GM12801 (cell line): ENCODE measurements around the gene MYDGF.

ENCODE experiments used
- CTCF ChIP-seq: IDR thresholded peaks from one replicate; pipeline ENCODE4 v1.5.1; 2011; ENCODE audit warnings: control low read depth; ENCODE audit not compliant: insufficient read length; ENCODE audit errors: extremely low read depth

Gene MYDGF

GRCh38 chr19:4704317-4704673 lies 34.2 kb upstream of the MYDGF start:
- no peak for TF ChIP-seq CTCF

- TF ChIP-seq CTCF = no peak
Observed at GRCh38 chr19:4703671-4704316, 33.7 kb upstream of the MYDGF start.

- no peak for TF ChIP-seq CTCF
Observed at GRCh38 chr19:4702764-4703163, 32.6 kb upstream of the MYDGF start.

GRCh38 chr19:4701557-4701956 lies 31.4 kb upstream of the MYDGF start:
- no peak for TF ChIP-seq CTCF

GRCh38 chr19:4700693-4700970 lies 30.5 kb upstream of the MYDGF start:
- TF ChIP-seq CTCF = no peak

GRCh38 chr19:4699826-4700692 lies 29.9 kb upstream of the MYDGF start:
- TF ChIP-seq CTCF = no peak

GRCh38 chr19:4697304-4697703 lies 27.2 kb upstream of the MYDGF start:
- no peak for TF ChIP-seq CTCF
